Measurements from ENCODE around the gene SRP68. TPM values are rescaled to one million over a fixed set of nuclear protein-coding genes. Genes with fewer than 3 reads are reported as not detected.
A peak's percentile ranks its signal among the peaks of the same experiment; 100 is the strongest.

The SRP68 gene
- total RNA-seq, 4 donors from 2014 or later, result 42.3 to 62.0 (median 49.6) TPM

- DNase-seq (ENCODE audit: low spot score), result no peak
- no peak for ATAC-seq (ENCODE audit: low FRiP score)
- no peak for TF ChIP-seq CTCF (IDR thresholded peaks at IDR 0.05)
These were observed 57.4 kb downstream of the SRP68 start for GRCh38 chr17:76014925-76015261.

- no peak for TF ChIP-seq CTCF (IDR thresholded peaks at IDR 0.05)
- no peak for DNase-seq (ENCODE audit: low spot score)
- ATAC-seq (ENCODE audit: low FRiP score), result peak; percentile 62
These were observed 58.0 kb downstream of the SRP68 start for GRCh38 chr17:76014100-76014924.

- DNase-seq (ENCODE audit: low spot score), result no peak
- ATAC-seq (ENCODE audit: low FRiP score), result no peak
- no peak for TF ChIP-seq CTCF (IDR thresholded peaks at IDR 0.05)
These were observed 58.9 kb downstream of the SRP68 start for GRCh38 chr17:76013377-76013932.

GRCh38 chr17:76011951-76012350 is 60.4 kb downstream of the SRP68 start:
- no peak for ATAC-seq (ENCODE audit: low FRiP score)
- no peak for DNase-seq (ENCODE audit: low spot score)
- no peak for TF ChIP-seq CTCF (IDR thresholded peaks at IDR 0.05)

GRCh38 chr17:76009969-76010661 is 62.2 kb downstream of the SRP68 start:
- no peak for TF ChIP-seq CTCF (IDR thresholded peaks at IDR 0.05)
- DNase-seq (ENCODE audit: low spot score) (no peak), ATAC-seq (ENCODE audit: low FRiP score) (no peak)

- ATAC-seq (ENCODE audit: low FRiP score), result no peak
- no peak for DNase-seq (ENCODE audit: low spot score)
- TF ChIP-seq CTCF (IDR thresholded peaks at IDR 0.05), result no peak
These were observed 62.9 kb downstream of the SRP68 start for GRCh38 chr17:76009447-76009846.

Data from omental fat pad (tissue), 4 donors.